GM23248 (cell line): ENCODE data around the gene MITF. TPM values are rescaled to one million over a fixed set of nuclear protein-coding genes. Genes with fewer than 3 reads are reported as not detected.

Experiments
- DNase-seq: peaks from one replicate; pipeline ENCODE4 v3.0.0-alpha.2; 2015
- H2AFZ ChIP-seq: fragments of 200-600 bp; sonication (generic); 2 replicates; pipeline ENCODE4 v1.6.1; 2016; ENCODE audit warnings: antibody characterized with exemption
- H3F3A ChIP-seq: fragments of 200-600 bp; sonication (generic); 2 replicates; pipeline ENCODE4 v1.6.1; 2016; ENCODE audit warnings: mild to moderate bottlenecking, antibody characterized with exemption, mixed run types; ENCODE audit not compliant: insufficient read depth
- H3K27ac ChIP-seq: fragments of 200-600 bp; sonication (generic); 2 replicates; pipeline ENCODE4 v1.5.1; 2016; ENCODE audit warnings: mild to moderate bottlenecking
- H3K27me3 ChIP-seq: fragments of 200-600 bp; sonication (generic); replicated peaks from 2 replicates; pipeline ENCODE4 v1.6.1; 2016; ENCODE audit warnings: mild to moderate bottlenecking; ENCODE audit not compliant: insufficient read depth
- H3K36me3 ChIP-seq: fragments of 200-600 bp; sonication (generic); 2 replicates; pipeline ENCODE4 v1.6.1; 2016; ENCODE audit warnings: low read depth, mild to moderate bottlenecking
- H3K4me1 ChIP-seq: fragments of 200-600 bp; sonication (generic); 2 replicates; pipeline ENCODE4 v1.6.1; 2016; ENCODE audit warnings: mild to moderate bottlenecking; ENCODE audit not compliant: insufficient read depth
- H3K4me2 ChIP-seq: fragments of 200-600 bp; sonication (generic); one replicate; pipeline ENCODE4 v1.6.1; 2016; ENCODE audit warnings: mild to moderate bottlenecking; ENCODE audit not compliant: unreplicated experiment
- H3K4me3 ChIP-seq: fragments of 200-600 bp; sonication (generic); 2 replicates; pipeline ENCODE4 v1.5.1; 2016; ENCODE audit warnings: mild to moderate bottlenecking
- H3K79me2 ChIP-seq: fragments of 200-600 bp; sonication (generic); 2 replicates; pipeline ENCODE4 v1.6.1; 2016; ENCODE audit warnings: mild to moderate bottlenecking; ENCODE audit not compliant: insufficient read depth
- H3K9ac ChIP-seq: fragments of 200-600 bp; sonication (generic); 2 replicates; pipeline ENCODE4 v1.6.1; 2016; ENCODE audit warnings: mild to moderate bottlenecking
- H3K9me2 ChIP-seq: fragments of 200-600 bp; sonication (generic); 2 replicates; pipeline ENCODE4 v1.6.1; 2016; ENCODE audit warnings: mixed run types, mild to moderate bottlenecking, moderate library complexity; ENCODE audit not compliant: insufficient read depth
- H3K9me3 ChIP-seq: fragments of 200-600 bp; sonication (generic); one replicate; pipeline ENCODE4 v1.6.1; 2017; ENCODE audit warnings: low read depth
- H4K20me1 ChIP-seq: fragments of 200-600 bp; sonication (generic); 2 replicates; pipeline ENCODE4 v1.6.0; 2016; ENCODE audit not compliant: insufficient read depth
- EZH2 ChIP-seq: fragments of 200-600 bp; sonication (generic); IDR thresholded peaks from 2 replicates; pipeline ENCODE4 v1.6.1; 2018; ENCODE audit warnings: antibody characterized with exemption, mild to moderate bottlenecking; ENCODE audit not compliant: insufficient read depth, poor library complexity, severe bottlenecking
- EZH2phosphoT487 ChIP-seq: fragments of 200-600 bp; sonication (generic); IDR thresholded peaks from 2 replicates; pipeline ENCODE4 v1.6.1; 2018; ENCODE audit warnings: antibody characterized with exemption, moderate library complexity, mild to moderate bottlenecking, low read depth; ENCODE audit not compliant: insufficient read depth
- WGBS, 2 experiments: methylation state at CpG; one replicate each; pipeline ENCODE4 v1.1.6; 2015 to 2017; ENCODE audit warnings: low lambda C conversion rate in 2 of 2, low coverage in 1 of 2; ENCODE audit errors: missing lambda C conversion rate in 2 of 2; 5-methylcytosine and 5-hydroxymethylcytosine counted together
- in situ Hi-C: fragments of 300-500 bp; cut with MboI; formaldehyde crosslinking; loops from 2 replicates; pipeline ENCODE4 v1.15.0; 2020
- polyA plus RNA-seq: library from polyadenylated mRNA; unstranded; fragments of >200 nt; fragmentation: Nextera tagmentation; extraction: Ambion mirVana; gene quantifications from 2 replicates; pipeline ENCODE4 v1.2.1, GENCODE V29; 2016
- total RNA-seq: library from RNA; depleted of rRNA; stranded (reverse); fragments of >200 nt; shearing (Covaris generic); gene quantifications from 2 replicates; pipeline ENCODE4 v1.2.3, GENCODE V29; 2014

Gene MITF
- total and polyA plus RNA-seq, 2 experiments from 2014 or later = 0.86 to 2.0 TPM

- in situ Hi-C loops = no loop called here
- Histone ChIP-seq H3K4me1 (no peaks in the 10 kb centered on the region), H3K4me3 (no peak overlapping the region), H3F3A (no peaks in the 10 kb centered on the region), H4K20me1 (no peaks in the 10 kb centered on the region), H3K9ac (no peak overlapping the region), H3K36me3 (no peaks in the 10 kb centered on the region), H3K27ac (no peak overlapping the region), H3K9me2 (no peaks in the 10 kb centered on the region), H2AFZ (no peak overlapping the region), H3K4me2 (no peak overlapping the region), H3K9me3 (no peaks in the 10 kb centered on the region), H3K27me3 (peaks cover 54% of the 10 kb centered on the region), H3K79me2 (no peaks in the 10 kb centered on the region)
- TF ChIP-seq EZH2phosphoT487 = no peak
- TF ChIP-seq EZH2 = no peak
- WGBS, 2 experiments = 42 to 75% methylated on average over 1 of the region's 1 CpG
- no peak for DNase-seq
These were observed 76.7 kb downstream of the MITF start for GRCh38 chr3:69815970-69816369.

- Histone ChIP-seq H3K36me3 (no peaks in the 10 kb centered on the region), H3K27ac (no peak overlapping the region), H3K9me2 (no peaks in the 10 kb centered on the region), H3F3A (no peaks in the 10 kb centered on the region), H3K9ac (no peak overlapping the region), H2AFZ (no peak overlapping the region), H3K4me3 (no peak overlapping the region), H3K4me1 (peaks cover 9% of the 10 kb centered on the region), H3K27me3 (peaks cover 40% of the 10 kb centered on the region), H3K4me2 (no peak overlapping the region), H3K79me2 (no peaks in the 10 kb centered on the region), H4K20me1 (no peaks in the 10 kb centered on the region), H3K9me3 (no peaks in the 10 kb centered on the region)
- in situ Hi-C loops = no loop called here
- DNase-seq = no peak
- TF ChIP-seq EZH2phosphoT487 (no peak), EZH2 (no peak)
- WGBS, 2 experiments = 97% methylated on average over 2 of the region's 2 CpGs
These were observed 78.7 kb downstream of the MITF start for GRCh38 chr3:69817988-69818387.

- H3K4me1 ChIP-seq = peaks cover 14% of the 10 kb centered on the region
- in situ Hi-C loops = no loop called here
- H2AFZ ChIP-seq = no peak overlapping the region
- no peak overlapping the region for H3K4me2 ChIP-seq
- H3K27ac ChIP-seq = no peak overlapping the region
- no peaks in the 10 kb centered on the region for H4K20me1 ChIP-seq
- no peaks in the 10 kb centered on the region for H3F3A ChIP-seq
- WGBS, 2 experiments = 67 to 70% methylated on average over 3 of the region's 3 CpGs
- H3K9me3 ChIP-seq = no peaks in the 10 kb centered on the region
- H3K36me3 ChIP-seq = no peaks in the 10 kb centered on the region
- no peaks in the 10 kb centered on the region for H3K79me2 ChIP-seq
- DNase-seq = no peak
- H3K27me3 ChIP-seq = peaks cover 31% of the 10 kb centered on the region
- H3K4me3 ChIP-seq = no peak overlapping the region
- no peak overlapping the region for H3K9ac ChIP-seq
- no peaks in the 10 kb centered on the region for H3K9me2 ChIP-seq
- no peak for TF ChIP-seq EZH2
- no peak for TF ChIP-seq EZH2phosphoT487
These were observed 80.0 kb downstream of the MITF start for GRCh38 chr3:69819282-69819681.

GRCh38 chr3:69821133-69821532, 81.9 kb downstream of the MITF start:
- H3K4me3 ChIP-seq = no peak overlapping the region
- H3K9me2 ChIP-seq = no peaks in the 10 kb centered on the region
- H3K9ac ChIP-seq = no peak overlapping the region
- H3K4me2 ChIP-seq = no peak overlapping the region
- no peaks in the 10 kb centered on the region for H3K36me3 ChIP-seq
- no peaks in the 10 kb centered on the region for H4K20me1 ChIP-seq
- no peaks in the 10 kb centered on the region for H3F3A ChIP-seq
- no peak overlapping the region for H3K27ac ChIP-seq
- in situ Hi-C loops = no loop called here
- no peak overlapping the region for H2AFZ ChIP-seq
- TF ChIP-seq EZH2phosphoT487 (no peak), EZH2 (no peak)
- peaks cover 16% of the 10 kb centered on the region for H3K27me3 ChIP-seq
- no peaks in the 10 kb centered on the region for H3K9me3 ChIP-seq
- H3K4me1 ChIP-seq = peaks cover 14% of the 10 kb centered on the region
- H3K79me2 ChIP-seq = no peaks in the 10 kb centered on the region
- WGBS, 2 experiments = 97 to 98% methylated on average over 4 of the region's 4 CpGs
- DNase-seq = no peak

DNA sequence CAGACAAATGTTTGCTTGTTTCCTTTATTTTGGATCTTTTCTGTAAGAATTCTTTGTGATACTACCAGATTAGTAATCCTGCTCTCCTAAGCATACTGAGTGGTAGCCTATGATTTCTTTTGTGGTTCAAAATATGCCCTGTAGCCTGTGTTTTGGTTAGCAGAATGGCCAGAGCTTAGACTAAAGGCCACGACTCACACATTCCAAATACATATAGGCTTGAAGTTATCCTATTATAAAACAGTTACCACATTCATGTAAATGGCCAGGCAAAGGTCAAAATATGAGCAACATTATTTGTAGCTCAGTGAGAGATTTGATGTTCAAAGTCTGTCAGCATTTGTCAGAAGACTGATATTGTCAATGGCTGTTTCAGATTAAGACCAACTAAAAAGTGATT, 84.5 kb downstream of the MITF start:
- H3K4me1 ChIP-seq = peaks cover 14% of the 10 kb centered on the region
- H3K9ac ChIP-seq = no peak overlapping the region
- no peaks in the 10 kb centered on the region for H3K79me2 ChIP-seq
- peak; percentile 54 for DNase-seq
- no peaks in the 10 kb centered on the region for H3K36me3 ChIP-seq
- no peaks in the 10 kb centered on the region for H3K9me3 ChIP-seq
- H3K4me3 ChIP-seq = no peak overlapping the region
- 57 to 64% methylated on average over 1 of the region's 1 CpG for WGBS, 2 experiments
- in situ Hi-C loops = no loop called here
- no peaks in the 10 kb centered on the region for H3F3A ChIP-seq
- H3K9me2 ChIP-seq = no peaks in the 10 kb centered on the region
- no peaks in the 10 kb centered on the region for H4K20me1 ChIP-seq
- no peak overlapping the region for H3K4me2 ChIP-seq
- TF ChIP-seq EZH2 = no peak
- H3K27ac ChIP-seq = no peak overlapping the region
- no peak overlapping the region for H2AFZ ChIP-seq
- peaks cover 9% of the 10 kb centered on the region; the same call in 1 of the 2 replicates for H3K27me3 ChIP-seq
